ENCODE measurements around the gene CDKN1C. TPM values are rescaled to one million over a fixed set of nuclear protein-coding genes. Genes with fewer than 3 reads are reported as not detected.

Gene CDKN1C
- total and polyA plus RNA-seq, 2 of the 8 experiments (the other 6 are each of a cell fraction or from before 2014, with no cell fraction given), result 12.8 to 14.1 TPM

DNA sequence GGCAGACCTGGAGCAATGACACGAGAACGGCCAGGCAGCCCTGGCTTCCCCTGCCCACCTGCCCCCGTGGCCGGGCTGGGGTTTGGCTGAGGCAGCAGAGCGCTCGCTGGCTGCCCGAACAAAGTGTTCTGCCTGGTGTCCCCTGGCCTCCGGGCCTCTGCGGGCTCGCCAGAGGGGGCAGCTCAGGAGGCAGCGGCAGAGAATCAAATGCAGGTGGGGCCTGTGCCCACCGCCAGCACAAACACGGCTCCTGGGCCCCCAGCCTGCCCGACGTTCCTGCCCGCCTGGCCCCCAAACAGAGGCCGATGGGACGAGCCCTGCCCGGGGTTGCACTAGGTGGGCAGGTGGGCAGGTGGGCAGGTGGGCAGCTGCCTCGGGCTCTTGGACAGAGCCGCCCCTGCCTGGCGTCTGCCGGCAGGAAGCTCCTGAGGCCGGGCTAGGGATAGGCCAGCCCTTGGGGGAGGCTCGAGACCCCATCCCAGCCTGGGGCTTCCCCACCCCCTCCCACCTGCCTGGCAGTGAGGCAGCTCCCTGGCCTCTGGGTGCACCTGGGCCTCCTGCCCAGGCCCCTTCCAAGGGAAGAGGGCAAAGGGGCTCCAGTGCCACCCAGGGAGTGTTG, 46.8 kb downstream of the CDKN1C start (continued):
- TF ChIP-seq SAP30 (IDR thresholded peaks at IDR 0.05; ENCODE audit: insufficient read depth, insufficient replicate concordance, low read length), result no peak
- TF ChIP-seq SIRT6 (IDR thresholded peaks at IDR 0.05; ENCODE audit: low read length), result no peak
- TF ChIP-seq CHD1 (IDR thresholded peaks at IDR 0.05; ENCODE audit: low read depth, low read length), result no peak
- TF ChIP-seq SRF (IDR thresholded peaks at IDR 0.05; ENCODE audit: low read depth, low read length), result no peak
- TF ChIP-seq, protein P1, sequence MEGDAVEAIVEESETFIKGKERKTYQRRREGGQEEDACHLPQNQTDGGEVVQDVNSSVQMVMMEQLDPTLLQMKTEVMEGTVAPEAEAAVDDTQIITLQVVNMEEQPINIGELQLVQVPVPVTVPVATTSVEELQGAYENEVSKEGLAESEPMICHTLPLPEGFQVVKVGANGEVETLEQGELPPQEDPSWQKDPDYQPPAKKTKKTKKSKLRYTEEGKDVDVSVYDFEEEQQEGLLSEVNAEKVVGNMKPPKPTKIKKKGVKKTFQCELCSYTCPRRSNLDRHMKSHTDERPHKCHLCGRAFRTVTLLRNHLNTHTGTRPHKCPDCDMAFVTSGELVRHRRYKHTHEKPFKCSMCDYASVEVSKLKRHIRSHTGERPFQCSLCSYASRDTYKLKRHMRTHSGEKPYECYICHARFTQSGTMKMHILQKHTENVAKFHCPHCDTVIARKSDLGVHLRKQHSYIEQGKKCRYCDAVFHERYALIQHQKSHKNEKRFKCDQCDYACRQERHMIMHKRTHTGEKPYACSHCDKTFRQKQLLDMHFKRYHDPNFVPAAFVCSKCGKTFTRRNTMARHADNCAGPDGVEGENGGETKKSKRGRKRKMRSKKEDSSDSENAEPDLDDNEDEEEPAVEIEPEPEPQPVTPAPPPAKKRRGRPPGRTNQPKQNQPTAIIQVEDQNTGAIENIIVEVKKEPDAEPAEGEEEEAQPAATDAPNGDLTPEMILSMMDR (IDR thresholded peaks at IDR 0.05; ENCODE audit: control extremely low read depth in 1 of 3, insufficient read depth in 1 of 3, low read depth in 1 of 3, low read length in 3 of 3), result no peak

Data from H1 (cell line).